GM18498 (cell line): Measurements from ENCODE around the gene LAMTOR3.

Experiments
- ATAC-seq: cut with Tn5 transposase; IDR thresholded peaks from one replicate; pipeline ENCODE4 v1.9.1; 2021; ENCODE audit warnings: mild to moderate bottlenecking, moderate library complexity; ENCODE audit not compliant: unreplicated experiment

The LAMTOR3 gene

GRCh38 chr4:99863804-99864203 is 30.4 kb downstream of the LAMTOR3 start:
- ATAC-seq = no peak

GRCh38 chr4:99861120-99861905 is 32.9 kb downstream of the LAMTOR3 start:
- peak; percentile 73 for ATAC-seq

- no peak for ATAC-seq
These were observed 33.7 kb downstream of the LAMTOR3 start for GRCh38 chr4:99860521-99860920.

DNA sequence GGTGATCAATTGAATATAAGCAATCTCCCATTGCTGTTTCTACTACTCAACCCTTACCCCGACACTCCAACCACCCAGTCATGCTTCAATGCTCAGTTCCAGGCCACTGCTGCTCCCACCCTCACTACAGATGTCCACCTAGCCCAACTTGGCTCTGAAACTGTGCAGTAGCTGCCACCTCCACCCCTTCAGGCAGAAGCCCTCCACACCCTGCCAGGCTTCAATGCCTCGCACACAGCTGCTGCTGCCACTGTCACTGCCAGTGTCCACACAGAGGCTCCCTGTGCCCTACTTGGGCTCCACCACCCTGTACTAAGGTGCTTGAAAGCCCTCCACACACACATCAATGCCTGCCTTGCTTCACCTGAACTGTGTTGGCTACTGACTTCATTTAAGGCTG is 34.6 kb downstream of the LAMTOR3 start:
- ATAC-seq = peak; percentile 56

- no peak for ATAC-seq
These were observed 36.9 kb downstream of the LAMTOR3 start for GRCh38 chr4:99857307-99857706.

- ATAC-seq = no peak
These were observed 38.1 kb downstream of the LAMTOR3 start for GRCh38 chr4:99856166-99856565.

- ATAC-seq = peak; percentile 50
These were observed 38.5 kb downstream of the LAMTOR3 start for GRCh38 chr4:99855678-99856077.

DNA sequence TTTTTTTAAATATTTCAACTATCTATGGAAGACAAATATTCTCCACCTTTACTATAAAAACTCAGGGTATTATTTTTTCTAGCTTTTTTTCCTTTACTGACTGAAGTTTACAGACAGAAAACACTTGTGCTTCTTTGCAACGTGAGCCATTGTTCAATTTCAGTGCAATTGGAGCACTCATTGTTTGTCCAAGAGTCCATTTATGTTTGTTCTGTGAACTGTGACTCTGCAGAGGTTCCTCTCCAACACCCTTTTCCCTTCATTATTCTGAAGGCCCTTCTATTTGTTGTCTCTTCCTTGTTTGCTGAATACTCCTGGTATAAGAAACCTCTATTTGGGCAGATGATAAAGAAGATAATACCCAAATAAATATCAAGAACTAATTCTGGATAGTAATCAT is 40.2 kb downstream of the LAMTOR3 start:
- no peak for ATAC-seq

GRCh38 chr4:99853190-99853589 is 41.0 kb downstream of the LAMTOR3 start:
- no peak for ATAC-seq

- no peak for ATAC-seq
These were observed 42.0 kb downstream of the LAMTOR3 start for GRCh38 chr4:99852199-99852749.

DNA sequence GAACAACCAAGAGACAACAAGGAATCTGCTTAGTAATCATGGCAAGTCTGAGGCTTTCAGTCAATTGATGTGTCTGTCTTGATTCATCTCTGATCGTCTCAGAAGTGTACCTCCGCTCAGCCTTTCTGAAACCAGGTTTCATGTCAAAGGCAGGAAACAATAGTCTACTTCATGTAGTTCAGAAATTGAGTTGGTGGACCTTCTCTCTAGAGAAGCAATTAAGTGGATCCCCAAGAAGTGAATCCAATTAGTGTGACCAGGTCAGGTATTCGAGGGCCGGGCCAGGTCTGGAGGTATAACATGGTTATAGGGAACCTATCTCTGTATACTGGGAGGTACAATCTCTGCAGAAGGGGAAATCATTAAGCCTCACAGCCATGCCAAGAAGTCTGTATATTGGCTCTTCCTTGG is 45.6 kb downstream of the LAMTOR3 start:
- peak; percentile 48 for ATAC-seq

DNA sequence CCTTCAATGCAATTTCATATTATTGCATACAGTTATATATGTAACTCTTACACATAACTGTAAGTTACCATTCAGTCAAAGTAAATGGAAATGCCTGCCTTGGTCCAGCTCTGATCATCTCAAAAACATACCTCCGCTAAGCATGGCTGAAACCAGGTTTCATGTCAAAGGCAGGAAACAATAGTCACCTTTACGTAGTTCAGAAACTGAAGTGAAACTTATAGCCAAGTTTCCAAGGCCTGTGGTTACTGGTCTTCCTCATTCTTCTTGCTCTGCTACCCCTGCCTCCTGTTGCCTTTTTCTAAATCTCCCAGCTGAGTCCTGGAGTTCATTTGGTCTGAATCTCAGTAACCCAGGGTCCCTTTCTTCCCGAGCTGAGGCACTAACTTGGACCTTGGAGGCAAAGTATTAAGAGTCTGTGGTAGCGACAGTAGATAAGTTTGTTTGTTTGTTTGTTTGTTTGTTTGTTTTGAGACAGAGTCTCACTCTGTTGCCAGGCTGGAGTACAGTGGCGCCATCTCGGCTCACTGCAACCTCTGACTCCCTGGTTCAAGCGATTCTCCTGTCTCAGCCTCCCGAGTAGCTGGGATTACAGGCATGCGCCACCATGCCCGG is 46.8 kb downstream of the LAMTOR3 start:
- ATAC-seq = peak; percentile 68

- ATAC-seq = no peak
These were observed 47.3 kb downstream of the LAMTOR3 start for GRCh38 chr4:99846891-99847290.

DNA sequence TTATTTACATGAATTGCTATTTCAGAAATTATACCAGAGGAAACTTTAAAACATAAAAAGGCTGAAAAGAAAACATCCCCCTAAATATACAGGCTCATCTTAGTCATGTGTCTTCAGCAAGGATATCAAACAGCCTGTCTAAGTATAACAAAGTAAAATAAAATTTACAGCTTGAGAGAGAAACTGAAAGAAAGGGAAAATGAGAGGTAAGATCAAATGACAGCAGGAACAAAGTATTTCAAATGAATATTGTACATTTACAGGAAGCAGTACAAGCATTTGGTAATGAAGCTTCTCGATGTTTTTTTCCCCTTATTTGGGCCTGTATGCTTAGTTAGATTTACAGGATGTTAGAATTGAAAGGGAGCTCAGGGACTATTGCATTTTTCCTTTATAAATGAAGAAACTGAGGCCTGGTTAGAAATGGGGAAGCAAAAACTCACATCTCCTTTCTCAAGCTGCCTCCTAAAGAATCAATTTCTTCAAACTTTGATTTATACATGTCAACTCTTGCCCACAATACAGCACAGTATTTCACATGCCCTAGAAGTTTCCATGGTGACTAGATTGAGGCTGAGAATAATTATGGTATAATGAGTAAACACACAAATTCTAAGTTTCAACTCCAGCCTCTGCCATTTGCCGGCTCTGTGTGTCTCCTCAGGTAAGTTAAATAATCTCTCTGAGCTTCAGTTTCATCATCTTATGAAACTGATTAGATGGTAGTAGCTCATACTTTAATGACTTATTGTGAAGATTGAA is 48.3 kb downstream of the LAMTOR3 start:
- peak; percentile 36 for ATAC-seq

- ATAC-seq = no peak
These were observed 49.0 kb downstream of the LAMTOR3 start for GRCh38 chr4:99845179-99845578.

- ATAC-seq = no peak
These were observed 50.2 kb downstream of the LAMTOR3 start for GRCh38 chr4:99844048-99844447.

DNA sequence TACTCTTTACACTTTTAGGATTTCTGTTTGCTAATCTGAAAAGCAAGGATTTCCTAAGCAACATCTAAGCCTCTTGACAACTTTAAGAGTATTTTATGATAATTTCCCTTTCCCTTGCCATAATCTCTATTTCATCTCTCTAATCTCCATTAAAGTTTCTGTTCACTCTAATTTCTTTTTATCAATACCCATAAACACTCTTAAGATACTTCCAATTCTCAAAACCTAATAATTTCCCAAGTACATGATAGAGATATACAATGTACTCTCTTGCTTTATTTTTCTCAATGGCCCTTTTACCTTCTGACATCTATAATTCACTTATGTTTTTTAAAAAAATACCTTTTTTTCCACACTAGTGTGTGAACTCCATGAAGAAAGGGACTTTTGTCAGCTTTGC is 50.8 kb downstream of the LAMTOR3 start:
- ATAC-seq = no peak

- no peak for ATAC-seq
These were observed 53.1 kb downstream of the LAMTOR3 start for GRCh38 chr4:99841129-99841528.

DNA sequence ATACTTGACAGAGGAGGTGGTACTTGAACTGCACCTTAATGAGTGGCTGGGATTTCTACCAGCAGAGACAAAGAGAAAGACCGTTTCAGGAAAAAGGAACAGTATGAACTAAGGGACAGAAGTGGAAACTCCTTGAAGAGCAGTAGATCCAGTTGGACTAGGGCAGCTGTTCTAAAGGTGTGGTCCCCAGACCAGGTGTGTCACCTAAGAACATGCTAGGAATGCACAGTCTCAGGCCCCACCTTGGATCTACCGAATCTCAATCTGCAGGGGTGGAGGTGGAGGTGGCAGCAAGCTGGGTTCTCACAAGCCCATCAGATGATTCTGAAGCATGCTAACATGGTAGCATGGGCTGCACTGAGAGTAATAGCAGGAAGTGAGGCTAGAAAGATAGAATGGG is 55.3 kb downstream of the LAMTOR3 start:
- ATAC-seq = no peak

GRCh38 chr4:99835942-99836341 is 58.3 kb downstream of the LAMTOR3 start:
- ATAC-seq = no peak

DNA sequence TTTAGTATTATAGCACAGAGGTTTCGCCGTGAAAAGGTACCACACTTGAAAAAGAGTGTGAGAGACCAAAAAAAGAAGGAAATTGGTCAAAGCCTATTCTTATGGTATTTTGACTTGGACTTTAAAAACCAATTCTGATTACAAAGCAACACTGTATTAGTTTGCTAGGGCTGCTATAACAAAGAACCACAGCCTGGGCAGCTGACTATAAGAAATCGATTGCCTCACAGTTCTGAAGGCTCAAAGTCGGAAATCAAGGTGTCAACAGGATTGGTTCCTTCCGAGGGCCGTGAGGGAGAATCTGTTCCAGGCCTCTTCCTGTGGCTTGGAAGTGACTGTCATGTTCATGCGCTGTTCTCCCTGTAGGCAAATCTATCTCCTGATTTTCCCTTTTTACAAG is 59.7 kb downstream of the LAMTOR3 start:
- ATAC-seq = no peak

- ATAC-seq = no peak
These were observed 60.5 kb downstream of the LAMTOR3 start for GRCh38 chr4:99833756-99834155.
